Stimulated activated CD4-positive, alpha-beta T cell treated with anti-CD3 and anti-CD28 coated beads, Interleukin-4, amount 100 ng/mL, for 24 hours (primary cell): ENCODE results near the gene DLGAP1.
"Not testable (repeated sequence)": the region's sequence is repeated elsewhere in the genome, so short reads cannot be mapped to it uniquely, and the experiment has no call there.

Source experiments
- DNase-seq: peaks from one replicate; pipeline ENCODE4 v3.0.0-alpha.2; 2020

The DLGAP1 gene

DNA sequence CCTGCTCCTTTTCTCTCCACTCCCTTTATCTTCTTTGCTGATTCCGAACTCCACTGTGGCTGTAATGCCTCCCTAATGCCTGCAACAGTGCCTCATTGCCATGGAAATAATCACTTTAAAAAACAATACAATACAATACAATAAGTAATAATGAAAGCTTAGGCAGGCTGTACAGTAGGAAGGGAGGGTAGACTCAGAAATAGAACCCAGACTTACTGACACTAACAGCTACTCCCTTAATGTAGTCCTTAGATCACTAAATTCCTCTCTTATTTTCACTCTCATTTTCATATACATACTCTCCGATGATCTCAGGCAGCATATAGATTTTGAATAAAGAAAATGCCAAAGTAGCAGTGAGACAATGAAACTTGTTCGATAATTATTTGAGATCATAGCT, 70.2 kb downstream of the DLGAP1 start:
- no peak for DNase-seq

DNA sequence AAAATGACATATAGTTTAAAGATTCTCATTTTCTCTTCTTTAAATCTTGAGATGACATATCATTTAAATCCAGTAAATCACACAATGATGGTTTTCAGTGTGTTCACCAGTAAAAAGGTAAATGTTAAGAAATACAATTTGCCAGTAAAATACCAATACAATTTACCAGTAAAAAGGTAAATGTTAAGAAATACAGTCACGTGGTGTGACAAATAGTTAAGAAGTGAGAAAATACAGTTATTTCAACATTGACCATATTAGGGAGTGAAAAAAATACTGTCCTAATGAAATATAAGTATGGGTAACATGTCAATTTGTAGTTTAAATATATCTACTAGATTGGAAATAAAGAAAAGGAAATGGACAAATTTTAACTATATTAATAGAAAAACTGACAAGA, 80.5 kb downstream of the DLGAP1 start:
- DNase-seq: no peak

DNA sequence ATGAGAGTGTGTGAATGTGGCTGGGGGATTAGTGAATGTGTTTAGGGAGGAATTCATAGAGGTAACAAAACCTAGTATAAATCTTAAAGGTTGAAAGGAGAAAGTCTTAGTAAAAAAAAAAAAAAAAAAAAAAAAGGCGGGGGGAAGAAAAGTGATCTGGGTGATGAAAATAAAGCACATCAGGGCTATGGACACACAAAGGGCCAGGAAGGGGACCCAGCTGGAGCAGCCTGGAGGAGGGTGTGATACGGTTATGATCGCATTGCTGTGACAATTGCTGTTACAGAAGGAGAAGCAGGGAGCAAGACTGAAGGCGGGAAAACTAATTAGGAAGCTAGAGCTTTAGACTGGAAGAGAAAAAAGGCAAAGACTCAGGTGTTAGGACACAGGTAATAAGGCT, 85.4 kb downstream of the DLGAP1 start:
- no peak for DNase-seq

DNA sequence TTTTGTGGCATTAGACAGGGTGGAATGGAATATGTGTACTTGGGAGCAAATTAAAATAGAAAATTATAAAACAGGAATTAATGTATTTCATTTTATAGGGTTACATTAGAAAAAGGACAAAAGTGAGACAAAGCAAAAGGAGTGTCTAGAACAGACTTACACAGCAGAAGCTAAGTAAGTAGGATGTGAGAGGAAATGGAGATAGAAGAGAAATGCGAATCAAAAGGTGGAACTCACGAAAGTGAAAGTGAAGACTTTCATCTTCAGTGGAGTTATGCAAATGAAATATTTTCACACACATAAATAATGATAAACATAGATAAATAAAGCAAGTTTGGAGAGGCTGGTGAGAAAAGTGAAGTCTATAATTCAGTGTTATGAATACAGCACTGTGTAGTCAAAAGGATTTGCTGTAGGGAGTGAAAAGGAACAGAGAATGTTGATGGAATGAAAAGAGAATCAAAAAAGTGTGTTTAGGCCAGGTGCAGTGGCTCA, 94.8 kb downstream of the DLGAP1 start:
- no peak for DNase-seq

DNA sequence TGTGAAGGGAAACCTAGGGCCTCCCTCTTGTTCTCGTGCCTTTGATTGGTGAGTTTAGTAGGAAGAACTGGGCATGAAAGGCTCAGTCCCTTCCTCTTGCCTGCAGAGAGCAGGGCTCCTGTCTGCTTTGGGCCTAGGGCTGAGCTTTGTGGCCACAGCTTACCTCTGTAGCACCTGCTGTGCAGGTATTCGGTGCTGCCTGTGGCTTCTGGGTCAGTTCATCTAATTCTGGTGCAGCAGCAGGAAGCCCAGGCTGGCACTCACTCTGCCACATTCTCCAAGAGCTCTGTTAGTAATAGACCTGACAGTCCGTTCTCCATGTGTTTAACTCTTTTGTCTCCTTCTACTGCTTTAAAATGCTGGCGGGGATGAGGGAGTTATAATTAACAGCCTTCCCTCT, 96.5 kb downstream of the DLGAP1 start:
- no peak for DNase-seq

DNA sequence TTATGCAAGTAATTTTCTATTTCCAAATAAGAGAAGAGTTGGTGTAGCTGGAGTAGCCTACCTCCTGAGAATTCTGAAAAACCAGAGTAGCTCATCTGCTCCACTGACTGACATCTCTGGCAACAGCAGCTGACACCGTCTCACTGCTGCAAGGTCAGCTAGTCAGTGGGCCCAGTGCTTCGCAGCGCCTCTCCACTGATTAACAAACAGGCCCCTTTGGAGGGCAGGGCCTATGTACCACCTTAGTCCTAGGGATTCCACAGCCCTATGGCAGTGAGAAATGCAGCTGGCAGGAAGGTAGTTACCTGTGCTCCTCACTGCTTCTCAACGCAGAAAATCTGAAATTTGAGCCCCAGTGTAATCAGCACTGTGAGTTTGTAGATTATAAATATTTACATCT, 97.5 kb downstream of the DLGAP1 start:
- no peak for DNase-seq

DNA sequence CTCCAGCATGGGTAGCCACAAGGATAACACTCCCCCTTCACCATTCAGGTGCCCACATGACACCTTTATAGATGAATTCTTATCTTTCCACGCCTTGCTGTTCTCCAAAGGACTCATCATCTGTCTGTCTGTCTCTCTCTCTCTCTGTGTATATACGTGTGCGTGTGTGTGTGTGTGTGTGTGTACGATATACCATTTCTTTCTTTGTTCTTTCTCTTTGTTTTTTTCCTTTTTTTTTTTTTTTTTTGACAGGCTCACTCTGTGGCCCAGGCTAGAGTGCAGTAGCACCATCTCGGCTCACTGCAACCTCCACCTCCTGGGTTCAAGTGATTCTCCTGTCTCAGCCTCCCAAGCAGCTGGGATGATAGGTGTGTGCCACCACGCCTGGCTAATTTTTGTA, 98.2 kb downstream of the DLGAP1 start:
- no peak for DNase-seq

DNA sequence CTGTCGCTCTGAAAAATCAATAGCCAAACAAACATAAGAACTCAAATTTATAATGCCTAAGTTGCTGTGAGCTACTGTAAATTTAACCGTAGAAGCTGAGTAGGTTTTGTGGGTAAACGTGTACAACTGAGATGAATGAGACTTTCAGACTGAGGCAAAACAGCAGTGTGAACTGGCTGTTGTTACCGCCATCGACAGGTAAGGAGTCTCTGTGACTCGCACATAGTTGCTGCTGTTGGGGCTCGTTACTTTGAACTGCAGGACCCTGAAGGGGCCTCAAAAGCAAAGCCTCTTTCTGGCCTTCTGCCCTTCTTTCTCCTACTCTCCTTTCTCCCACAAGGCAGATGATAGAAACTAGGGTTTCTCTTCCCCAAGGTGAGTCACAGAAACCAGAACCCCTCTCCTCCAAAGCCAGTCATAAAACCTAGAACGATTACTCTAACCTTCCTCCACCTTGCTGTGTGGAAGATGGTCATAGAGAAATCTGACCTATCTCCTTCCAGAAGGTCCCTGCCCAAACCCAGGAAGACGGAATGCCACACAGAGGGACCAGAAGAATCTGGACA, 101.2 kb downstream of the DLGAP1 start:
- DNase-seq: no peak

DNA sequence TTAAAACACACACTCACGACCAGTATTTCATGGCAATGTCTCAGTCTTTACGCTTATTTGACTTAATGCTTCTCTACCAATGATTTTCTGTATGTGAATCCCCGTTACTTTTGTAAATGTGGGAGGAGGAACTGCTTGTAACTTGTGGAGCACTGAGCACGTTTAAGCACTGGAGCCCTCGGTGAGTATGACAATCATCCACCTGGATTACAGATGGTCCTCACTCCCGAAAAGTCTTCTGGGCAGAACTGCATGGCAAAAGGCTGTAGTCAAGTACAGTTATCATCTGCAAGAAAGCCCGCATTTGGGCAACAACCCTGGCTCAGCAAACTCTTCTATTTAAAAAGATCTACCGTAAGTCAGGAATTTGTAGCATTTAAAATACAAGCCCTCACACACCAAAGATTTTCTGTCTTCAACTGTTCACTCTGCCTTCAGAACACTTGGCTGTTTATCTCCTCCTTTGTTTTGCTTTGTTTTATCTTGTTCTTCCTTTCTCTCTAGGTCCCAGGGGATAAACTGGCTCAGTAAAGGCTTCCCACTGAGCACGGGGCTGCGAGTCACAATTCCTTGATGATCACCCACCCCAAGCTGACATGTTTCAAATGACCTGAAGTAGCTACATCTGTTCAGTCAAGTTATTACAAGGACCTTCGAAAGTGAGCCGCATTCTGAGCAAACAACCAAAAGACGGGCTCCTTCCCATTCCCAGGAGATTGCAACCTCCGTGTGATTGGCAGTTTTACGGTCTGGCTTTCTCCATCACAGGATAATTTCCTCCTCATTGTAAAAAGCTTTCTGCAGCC, 102.2 kb downstream of the DLGAP1 start:
- DNase-seq: no peak

DNA sequence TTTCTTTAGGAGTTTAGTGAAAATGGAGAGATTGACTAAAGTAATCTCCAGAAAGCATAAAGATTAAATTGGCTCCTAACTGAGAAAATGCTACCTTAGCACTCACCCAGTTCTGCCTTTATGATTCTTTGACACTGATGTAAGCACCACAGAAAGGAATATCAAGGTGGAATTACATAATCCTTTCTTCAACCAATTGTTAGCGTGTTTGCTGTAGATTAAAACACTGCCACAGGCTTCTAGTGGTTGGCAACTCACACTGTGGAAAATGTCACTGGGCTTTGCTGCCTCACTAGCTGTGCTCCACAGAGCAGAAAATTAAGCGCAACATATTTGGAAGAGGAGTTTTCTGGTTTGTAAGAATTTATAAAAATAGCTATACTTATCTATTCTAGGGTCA, 104.1 kb downstream of the DLGAP1 start:
- DNase-seq: no peak

DNA sequence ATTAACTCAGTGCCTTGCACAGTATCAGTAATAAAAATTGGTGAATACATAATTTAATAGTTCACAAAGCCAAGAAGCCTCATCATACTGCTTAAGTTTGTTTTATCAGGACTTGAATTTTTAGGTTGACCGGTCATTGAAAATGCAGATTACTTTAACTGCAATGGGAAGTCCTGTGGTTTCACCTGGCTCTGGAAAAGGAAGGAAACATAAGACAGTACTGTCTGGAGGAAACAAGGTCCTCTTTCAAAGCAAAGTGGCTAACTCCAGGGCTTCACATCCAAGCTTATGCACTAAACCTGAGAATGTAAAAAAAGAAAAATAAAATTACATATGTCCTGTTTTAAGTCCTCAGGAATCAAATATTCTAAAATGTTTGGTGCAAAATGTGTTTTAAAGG, 119.7 kb downstream of the DLGAP1 start:
- no peak for DNase-seq

DNA sequence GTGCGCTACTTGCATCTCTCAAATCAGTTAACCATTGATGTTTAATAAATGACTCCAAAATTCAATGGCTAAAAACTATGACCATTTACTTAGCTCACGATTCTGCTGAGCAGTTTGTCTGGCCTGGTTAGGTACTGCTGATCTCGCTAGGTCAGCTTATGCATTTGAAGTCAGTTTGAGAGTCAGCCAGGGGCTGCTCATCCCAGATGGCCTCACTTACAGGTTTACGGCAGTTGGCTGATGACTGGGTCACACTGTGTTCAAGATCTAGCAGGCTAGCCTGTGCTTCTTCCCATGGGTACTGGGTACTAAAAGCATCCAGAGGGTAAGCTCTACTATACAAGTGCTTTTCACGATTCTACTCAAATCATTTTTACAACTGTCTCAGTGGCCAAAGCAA, 122.1 kb downstream of the DLGAP1 start:
- no peak for DNase-seq

DNA sequence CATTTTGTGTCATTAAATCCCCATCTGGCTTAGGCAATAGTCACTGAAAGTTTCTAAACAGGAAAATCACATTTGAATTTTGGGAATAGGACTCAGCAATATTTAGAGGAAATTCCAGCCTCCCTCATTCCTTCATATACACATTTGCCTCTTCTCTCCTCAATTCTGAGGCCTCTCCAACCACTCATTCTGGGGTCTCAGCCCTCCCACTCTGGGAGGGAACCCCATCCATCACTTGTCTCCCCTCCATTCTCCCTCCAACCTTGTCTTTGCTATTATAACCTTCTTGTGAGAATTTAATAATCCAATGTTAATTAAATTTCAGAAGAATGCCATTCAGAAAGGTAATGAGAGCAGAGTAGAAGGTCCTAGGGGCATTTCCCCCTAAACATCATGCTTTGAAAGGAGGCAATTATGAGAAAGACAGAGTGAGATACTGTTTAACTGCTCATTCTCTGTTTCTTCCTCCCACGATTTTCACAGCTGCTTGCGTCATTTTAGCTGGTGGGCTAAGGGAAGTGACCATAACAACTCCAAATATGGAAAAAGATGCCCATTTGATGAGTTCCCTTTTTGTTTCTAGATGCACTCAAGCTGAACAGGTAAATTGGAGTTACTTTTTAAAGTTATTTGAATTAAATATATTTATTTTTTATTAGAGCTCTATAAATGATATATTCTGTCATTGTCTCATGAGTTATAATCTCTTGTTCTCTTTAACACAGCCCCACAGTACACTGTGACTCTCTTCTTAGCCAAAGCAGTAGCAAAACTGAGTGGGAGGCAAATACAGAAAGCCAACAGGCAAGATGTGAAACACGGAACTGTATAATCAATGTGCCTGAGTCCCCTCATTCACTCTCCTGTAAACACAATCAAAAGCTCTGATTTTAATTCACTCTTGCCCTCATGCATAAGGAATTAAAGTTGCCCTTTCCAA, 135.1 kb downstream of the DLGAP1 start:
- DNase-seq: no peak

DNA sequence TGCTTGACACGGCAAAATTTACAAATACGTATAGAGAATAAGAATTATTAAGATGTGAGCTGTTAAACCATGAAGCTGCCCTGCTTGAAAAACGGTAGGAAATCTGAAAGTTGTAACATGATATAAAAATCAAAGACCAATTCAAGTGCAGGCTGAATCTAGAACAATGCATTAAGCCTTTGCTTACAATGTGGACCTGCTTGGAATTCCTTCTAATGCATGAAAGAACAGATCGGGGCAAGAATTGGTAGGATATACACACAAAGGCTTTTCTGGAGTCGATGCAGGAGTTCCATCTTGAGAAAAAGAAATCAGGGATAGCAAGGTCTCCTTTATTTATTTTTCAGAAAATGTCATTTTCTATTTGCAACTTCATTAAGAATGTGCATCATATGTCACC, 136.8 kb downstream of the DLGAP1 start:
- DNase-seq: no peak

DNA sequence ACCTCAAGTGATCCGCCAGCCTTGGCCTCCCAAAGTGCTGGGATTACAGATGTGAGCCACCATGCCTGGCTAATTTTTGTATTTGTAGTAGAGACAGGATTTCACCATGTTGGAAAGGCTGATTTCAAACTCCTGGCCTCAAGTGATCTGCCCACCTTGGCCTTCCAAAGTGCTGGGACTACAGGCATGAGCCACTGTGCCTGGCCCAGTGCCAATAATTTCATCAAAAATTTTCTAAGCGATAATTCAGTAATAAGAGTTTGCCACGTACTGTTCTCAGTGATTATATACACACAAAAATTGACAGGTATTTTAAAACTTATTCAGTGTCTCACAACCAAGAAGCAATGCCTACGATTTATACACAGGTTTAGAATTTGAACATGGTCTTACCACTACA, 143.2 kb downstream of the DLGAP1 start:
- not testable (repeated sequence) for DNase-seq

DNA sequence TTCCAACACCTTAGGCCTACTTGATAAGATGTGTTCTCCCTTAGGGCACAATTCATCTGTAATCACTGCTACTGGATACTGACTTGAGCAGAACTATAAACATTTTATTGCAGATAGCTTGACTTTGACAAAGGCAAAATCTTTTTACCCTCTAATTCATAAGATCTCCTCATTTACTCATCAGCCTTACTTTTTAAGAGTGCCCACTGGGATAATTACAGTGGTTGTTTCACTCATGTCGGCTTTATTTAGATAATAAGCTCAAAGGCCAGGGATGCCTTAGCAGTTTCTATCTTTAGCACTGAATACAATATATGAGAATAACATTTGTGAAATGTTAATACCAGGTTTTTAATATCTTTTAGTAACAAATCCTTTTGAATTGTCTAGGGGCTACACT, 144.0 kb downstream of the DLGAP1 start:
- DNase-seq: no peak

DNA sequence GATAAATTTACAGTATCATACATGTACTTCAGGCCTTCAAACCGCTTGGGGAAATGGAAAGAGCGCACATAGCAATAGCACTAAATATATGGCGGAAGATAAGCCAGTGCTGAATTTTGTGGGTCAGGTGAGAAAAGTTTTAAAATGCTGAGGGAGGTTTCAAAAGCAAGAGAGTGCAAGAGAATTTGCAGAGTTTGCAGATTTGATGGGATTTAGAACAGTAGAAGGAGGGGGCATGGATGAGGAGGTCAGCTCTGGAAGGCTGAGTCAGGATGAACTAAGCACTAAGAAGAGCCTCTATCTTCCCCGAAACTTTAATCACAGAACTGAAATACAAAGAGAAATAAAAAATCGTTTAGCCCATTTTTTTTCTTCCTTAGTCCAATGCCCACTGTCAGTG, 145.9 kb downstream of the DLGAP1 start:
- DNase-seq: no peak

DNA sequence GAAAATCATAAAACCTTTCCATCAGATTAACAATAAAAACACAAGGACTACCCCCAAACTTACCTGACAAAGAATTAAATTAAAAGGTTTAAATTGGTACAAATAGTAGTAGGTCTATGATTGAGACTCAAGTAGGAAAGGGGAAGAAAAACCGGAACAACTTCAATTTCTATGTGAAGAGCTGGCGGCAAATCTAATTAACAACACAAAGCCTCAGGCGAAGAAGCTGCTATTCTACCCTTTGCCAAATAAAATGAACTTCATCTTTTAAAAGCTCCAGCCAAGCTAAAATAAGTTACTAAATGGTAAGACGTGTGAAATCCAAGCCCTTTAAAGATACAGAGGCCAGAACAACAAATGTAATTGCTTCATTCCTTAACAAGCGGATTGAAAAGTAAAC, 146.5 kb downstream of the DLGAP1 start:
- no peak for DNase-seq

DNA sequence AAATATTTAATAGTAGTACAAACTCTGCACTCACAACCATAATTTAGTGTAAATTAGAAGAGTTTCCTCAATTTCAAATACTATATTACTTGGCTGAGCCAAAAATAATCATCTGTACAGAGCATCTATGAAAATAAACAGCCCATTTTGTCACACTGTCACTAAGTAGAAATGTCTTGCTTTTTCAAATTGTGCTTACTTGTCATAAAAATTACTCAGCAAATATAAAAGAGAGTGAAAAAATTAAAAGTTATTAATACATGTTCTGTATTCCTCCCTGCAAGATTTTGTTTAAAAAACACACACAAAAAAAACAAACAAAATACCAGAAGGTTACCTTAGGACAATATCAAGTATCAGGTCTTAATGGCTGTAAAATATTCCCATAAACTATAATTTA, 155.7 kb downstream of the DLGAP1 start:
- no peak for DNase-seq

DNA sequence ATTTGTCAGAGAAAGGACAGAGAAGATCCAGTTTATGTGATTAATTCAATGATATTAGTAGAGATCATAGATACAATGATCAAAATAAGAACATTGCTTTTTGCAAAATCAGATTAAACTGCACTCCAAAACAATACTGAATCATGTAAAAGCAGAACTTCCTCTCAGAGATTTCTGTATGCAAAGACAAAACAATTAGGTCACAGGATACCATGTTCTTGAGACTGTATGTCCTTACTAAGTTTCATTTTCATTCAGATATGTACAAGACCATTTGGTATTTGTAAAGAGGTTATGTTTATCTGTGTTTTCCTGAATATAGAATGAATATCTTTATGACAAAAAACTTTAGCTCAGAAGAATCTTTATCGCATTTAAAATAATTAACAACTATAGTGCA, 161.8 kb downstream of the DLGAP1 start:
- DNase-seq: no peak

DNA sequence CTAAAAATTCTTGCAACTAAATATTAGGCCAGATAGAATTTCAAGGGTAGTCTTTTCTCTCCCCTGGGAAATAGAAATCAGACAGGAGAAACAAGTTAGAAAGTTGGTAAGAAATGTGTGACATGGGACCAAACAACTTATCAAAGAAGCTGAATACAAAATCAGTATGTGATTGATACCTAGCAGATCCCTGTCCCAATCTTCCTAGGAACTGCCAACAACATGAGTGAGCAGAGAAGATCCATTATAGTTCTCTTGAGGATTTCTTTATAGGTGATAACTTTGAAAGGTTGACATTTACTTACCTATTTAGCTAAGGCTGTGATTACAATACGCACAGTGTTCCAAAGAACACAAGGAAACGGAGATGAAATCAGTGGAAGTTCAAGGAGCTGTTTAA, 162.4 kb downstream of the DLGAP1 start:
- DNase-seq: no peak

DNA sequence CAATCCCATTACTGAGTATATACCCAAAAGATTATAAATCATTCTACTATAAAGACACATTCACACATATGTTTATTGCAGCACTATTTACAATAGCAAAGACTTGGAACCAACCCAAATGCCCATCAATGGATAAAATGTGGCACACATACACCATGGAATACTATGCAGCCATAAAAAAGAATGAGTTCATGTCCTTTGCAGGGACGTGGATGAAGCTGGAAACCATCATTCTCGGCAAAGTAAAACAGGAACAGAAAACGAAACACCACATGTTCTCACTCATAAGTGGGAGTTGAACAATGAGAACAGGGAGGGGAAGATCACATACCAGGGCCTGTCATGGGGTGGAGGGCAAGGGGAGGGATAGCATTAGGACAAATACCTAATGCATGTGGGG, 167.8 kb downstream of the DLGAP1 start:
- not testable (repeated sequence) for DNase-seq

DNA sequence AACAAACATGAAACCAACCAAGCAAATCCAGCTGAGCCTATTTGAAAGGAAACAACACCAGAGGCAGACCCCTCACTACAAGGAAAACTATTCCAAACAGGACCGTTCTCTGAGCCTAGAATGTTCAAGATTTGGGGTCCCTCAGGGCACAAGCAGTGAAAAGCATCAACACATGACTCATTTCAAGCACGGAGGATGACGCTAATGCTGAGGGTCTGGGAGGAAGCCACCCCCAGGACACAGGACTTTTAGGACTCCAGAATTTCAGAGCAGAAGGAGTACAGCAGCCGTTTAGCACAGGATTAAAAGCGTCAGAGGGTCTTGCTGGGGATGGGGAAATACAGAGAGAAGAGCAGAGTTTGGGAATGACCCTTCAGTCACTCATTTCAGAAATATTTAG, 168.9 kb downstream of the DLGAP1 start:
- DNase-seq: no peak

DNA sequence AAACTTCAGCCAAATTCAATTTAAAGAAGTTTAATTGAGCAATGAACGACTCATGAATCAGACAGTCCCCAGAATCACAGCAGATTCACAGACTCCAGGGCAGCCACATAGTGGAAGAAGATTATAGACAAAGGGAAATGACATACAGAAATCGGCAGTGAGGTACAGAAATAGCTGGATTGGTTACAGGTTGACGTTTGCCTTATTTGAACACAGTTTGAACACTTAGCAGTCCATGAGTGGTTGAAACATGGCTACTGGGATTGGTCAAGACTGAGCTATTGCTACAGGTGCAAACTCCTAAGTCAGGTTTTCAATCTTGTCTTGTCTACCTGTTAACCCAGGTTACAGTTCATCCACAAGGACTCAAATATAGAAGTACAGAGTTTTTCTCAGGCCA, 169.6 kb downstream of the DLGAP1 start:
- DNase-seq: no peak
